ENCODE measurements around the gene TMEM37.

Gene TMEM37

GRCh38 chr2:119481501-119482455 is 50.1 kb downstream of the TMEM37 start:
- no peak for DNase-seq

- no peak for DNase-seq
Observed at GRCh38 chr2:119482481-119483394, 51.1 kb downstream of the TMEM37 start.

- DNase-seq: no peak
Observed at GRCh38 chr2:119483395-119483753, 51.7 kb downstream of the TMEM37 start.

GRCh38 chr2:119483896-119484718 is 52.5 kb downstream of the TMEM37 start:
- no peak for DNase-seq

- DNase-seq: no peak
Observed at GRCh38 chr2:119484834-119485233, 53.2 kb downstream of the TMEM37 start.

GRCh38 chr2:119485336-119486110 is 53.9 kb downstream of the TMEM37 start:
- DNase-seq: no peak

- no peak for DNase-seq
Observed at GRCh38 chr2:119486196-119486827, 54.7 kb downstream of the TMEM37 start.

- no peak for DNase-seq
Observed at GRCh38 chr2:119486886-119487285, 55.2 kb downstream of the TMEM37 start.

- DNase-seq: no peak
Observed at GRCh38 chr2:119487434-119488244, 56.0 kb downstream of the TMEM37 start.
